ENCODE measurements around the gene CNIH2.

Gene CNIH2

GRCh38 chr11:66311965-66312548, 34.1 kb downstream of the CNIH2 start:
- Histone ChIP-seq H3K14ac (ENCODE audit: low read length) (peak overlapping the region; percentile 19), H3K23ac (ENCODE audit: low read length) (no peak overlapping the region), H3K4me2 (ENCODE audit: low read length) (peak overlapping the region; percentile 76), H4K91ac (ENCODE audit: low read depth, low read length) (peak overlapping the region; percentile 69), H3K9me3 (ENCODE audit: insufficient read depth, low read depth, low read length) (peaks cover 5% of the 10 kb centered on the region), H3K79me2 (ENCODE audit: control insufficient read depth, insufficient read depth, low read length, poor library complexity) (no peaks in the 10 kb centered on the region), H3K4me1 (ENCODE audit: control insufficient read depth in 1 of 2, insufficient read depth in 2 of 2, low read length in 2 of 2) (peaks cover 27 to 31% of the 10 kb centered on the region in 2 experiments), H3K4me3 (ENCODE audit: low read depth, low read length) (peak overlapping the region; percentile 62), H3K4ac (ENCODE audit: low read depth, low read length) (peak overlapping the region; percentile 13), H2BK12ac (ENCODE audit: low read length) (peak overlapping the region; percentile 24), H3K27me3 (ENCODE audit: insufficient read depth, low read length) (no peaks in the 10 kb centered on the region), H2AK5ac (ENCODE audit: low read length) (no peak overlapping the region), H4K8ac (ENCODE audit: low read depth, low read length) (peak overlapping the region; percentile 32), H3K79me1 (ENCODE audit: low read length) (peaks cover 19% of the 10 kb centered on the region), H2AFZ (ENCODE audit: insufficient read depth, low read length, poor library complexity) (peak overlapping the region; percentile 38), H2BK5ac (ENCODE audit: low read depth, low read length, poor library complexity) (no peak overlapping the region), H3K9ac (ENCODE audit: low read length) (no peak overlapping the region), H3K36me3 (ENCODE audit: control insufficient read depth in 1 of 2, insufficient read depth in 2 of 2, low read length in 2 of 2) (no peaks in the 10 kb centered on the region), H3K18ac (ENCODE audit: low read length) (no peak overlapping the region), H2BK120ac (ENCODE audit: insufficient read depth, low read length, poor library complexity) (peak overlapping the region; percentile 26), H3K27ac (ENCODE audit: low read depth, low read length) (peak overlapping the region; percentile 54), H4K12ac (ENCODE audit: low read depth, low read length) (peak overlapping the region; percentile 21)
- peak; percentile 96 to 98 for DNase-seq
- no CpG with 5 or more reads among the region's 44 CpGs for WGBS (ENCODE audit: extremely low coverage, insufficient coverage, insufficient read length)

- Histone ChIP-seq H3K9ac (ENCODE audit: low read length) (no peak overlapping the region), H3K14ac (ENCODE audit: low read length) (peak overlapping the region; percentile 38), H2AK5ac (ENCODE audit: low read length) (no peak overlapping the region), H2BK12ac (ENCODE audit: low read length) (peak overlapping the region; percentile 32), H3K79me1 (ENCODE audit: low read length) (peaks cover 26% of the 10 kb centered on the region), H2BK120ac (ENCODE audit: insufficient read depth, low read length, poor library complexity) (peak overlapping the region; percentile 44), H3K27ac (ENCODE audit: low read depth, low read length) (peak overlapping the region; percentile 88), H3K23ac (ENCODE audit: low read length) (no peak overlapping the region), H4K12ac (ENCODE audit: low read depth, low read length) (peak overlapping the region; percentile 21), H3K18ac (ENCODE audit: low read length) (peak overlapping the region; percentile 73), H3K4ac (ENCODE audit: low read depth, low read length) (peak overlapping the region; percentile 71), H3K27me3 (ENCODE audit: insufficient read depth, low read length) (no peaks in the 10 kb centered on the region), H4K8ac (ENCODE audit: low read depth, low read length) (peak overlapping the region; percentile 52), H2BK5ac (ENCODE audit: low read depth, low read length, poor library complexity) (peak overlapping the region; percentile 63), H3K4me3 (ENCODE audit: low read depth, low read length) (peak overlapping the region; percentile 45), H2AFZ (ENCODE audit: insufficient read depth, low read length, poor library complexity) (peak overlapping the region; percentile 66), H3K9me3 (ENCODE audit: insufficient read depth, low read depth, low read length) (peaks cover 5% of the 10 kb centered on the region), H3K4me2 (ENCODE audit: low read length) (peak overlapping the region; percentile 76), H4K91ac (ENCODE audit: low read depth, low read length) (peak overlapping the region; percentile 90), H3K36me3 (ENCODE audit: control insufficient read depth in 1 of 2, insufficient read depth in 2 of 2, low read length in 2 of 2) (no peaks in the 10 kb centered on the region), H3K4me1 (ENCODE audit: control insufficient read depth in 1 of 2, insufficient read depth in 2 of 2, low read length in 2 of 2) (peaks cover 33 to 38% of the 10 kb centered on the region in 2 experiments), H3K79me2 (ENCODE audit: control insufficient read depth, insufficient read depth, low read length, poor library complexity) (no peaks in the 10 kb centered on the region)
- WGBS (ENCODE audit: extremely low coverage, insufficient coverage, insufficient read length): no CpG with 5 or more reads among the region's 52 CpGs
- peak; percentile 97 to 98 for DNase-seq
These were observed 34.8 kb downstream of the CNIH2 start for GRCh38 chr11:66312549-66313320.

DNA sequence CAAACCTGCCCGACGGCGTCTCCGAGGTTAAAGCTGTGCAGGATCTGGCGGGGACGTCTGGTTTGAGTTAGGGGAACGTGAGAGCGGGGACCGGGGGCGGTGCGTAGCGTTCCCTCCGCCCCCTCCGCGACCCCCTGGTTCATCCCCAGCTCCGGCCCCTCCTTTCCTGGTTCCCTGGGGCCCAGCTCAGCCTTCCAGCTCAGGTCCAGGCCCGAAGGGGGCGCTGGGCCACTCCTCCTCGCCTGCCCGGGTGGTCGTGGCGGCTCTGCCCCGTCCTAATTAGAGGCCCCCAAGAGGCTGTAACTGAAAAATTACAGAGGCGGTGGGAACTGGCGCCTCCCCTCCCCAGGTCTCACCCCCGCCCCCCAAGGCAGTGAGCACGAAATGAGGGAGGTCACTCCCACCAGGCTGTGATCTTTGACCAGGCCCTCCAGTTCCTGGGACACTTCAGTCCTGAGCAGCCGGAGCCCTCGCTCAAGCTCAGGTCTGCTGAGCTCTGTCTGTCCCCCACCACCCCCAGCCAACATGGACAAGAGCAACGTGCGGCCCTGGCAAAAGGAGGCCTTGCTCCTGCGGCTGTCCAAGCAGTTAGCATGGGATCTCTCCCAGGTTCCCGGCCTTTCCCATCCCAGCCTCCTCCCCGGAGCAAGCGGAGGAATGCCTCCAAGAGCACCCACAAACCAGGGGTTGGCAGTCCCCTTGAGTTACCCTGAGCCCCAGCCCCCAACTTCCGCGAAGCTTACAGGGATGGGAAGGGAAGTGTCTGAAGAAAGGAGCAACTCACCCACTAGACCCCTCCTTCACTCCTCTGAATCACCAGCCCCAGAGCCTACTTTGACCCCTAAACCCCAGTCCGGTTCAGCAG, 35.6 kb downstream of the CNIH2 start:
- H2BK5ac ChIP-seq (ENCODE audit: low read depth, low read length, poor library complexity): peak overlapping the region; percentile 63
- H2AK5ac ChIP-seq (ENCODE audit: low read length): peak overlapping the region; percentile 14
- H3K9ac ChIP-seq (ENCODE audit: low read length): peak overlapping the region; percentile 30
- peaks cover 7% of the 10 kb centered on the region for H3K9me3 ChIP-seq (ENCODE audit: insufficient read depth, low read depth, low read length)
- peak overlapping the region; percentile 88 for H3K27ac ChIP-seq (ENCODE audit: low read depth, low read length)
- H3K79me2 ChIP-seq (ENCODE audit: control insufficient read depth, insufficient read depth, low read length, poor library complexity): no peaks in the 10 kb centered on the region
- H2BK120ac ChIP-seq (ENCODE audit: insufficient read depth, low read length, poor library complexity): peak overlapping the region; percentile 57
- peak overlapping the region; percentile 90 for H4K91ac ChIP-seq (ENCODE audit: low read depth, low read length)
- H2AFZ ChIP-seq (ENCODE audit: insufficient read depth, low read length, poor library complexity): peak overlapping the region; percentile 66
- peaks cover 30% of the 10 kb centered on the region for H3K79me1 ChIP-seq (ENCODE audit: low read length)
- H4K12ac ChIP-seq (ENCODE audit: low read depth, low read length): peak overlapping the region; percentile 43
- peak overlapping the region; percentile 25 for H3K4me3 ChIP-seq (ENCODE audit: low read depth, low read length)
- no peaks in the 10 kb centered on the region for H3K27me3 ChIP-seq (ENCODE audit: insufficient read depth, low read length)
- no peaks in the 10 kb centered on the region for H3K36me3 ChIP-seq (ENCODE audit: control insufficient read depth in 1 of 2, insufficient read depth in 2 of 2, low read length in 2 of 2)
- H3K23ac ChIP-seq (ENCODE audit: low read length): no peak overlapping the region
- no CpG with 5 or more reads among the region's 38 CpGs for WGBS (ENCODE audit: extremely low coverage, insufficient coverage, insufficient read length)
- peak overlapping the region; percentile 54 for H3K14ac ChIP-seq (ENCODE audit: low read length)
- peak overlapping the region; percentile 63 for H4K8ac ChIP-seq (ENCODE audit: low read depth, low read length)
- H3K4me2 ChIP-seq (ENCODE audit: low read length): peak overlapping the region; percentile 59
- H3K18ac ChIP-seq (ENCODE audit: low read length): peak overlapping the region; percentile 73
- peaks cover 41 to 46% of the 10 kb centered on the region in 2 experiments for H3K4me1 ChIP-seq (ENCODE audit: control insufficient read depth in 1 of 2, insufficient read depth in 2 of 2, low read length in 2 of 2)
- H2BK12ac ChIP-seq (ENCODE audit: low read length): peak overlapping the region; percentile 32
- no peak for DNase-seq
- peak overlapping the region; percentile 71 for H3K4ac ChIP-seq (ENCODE audit: low read depth, low read length)

DNA sequence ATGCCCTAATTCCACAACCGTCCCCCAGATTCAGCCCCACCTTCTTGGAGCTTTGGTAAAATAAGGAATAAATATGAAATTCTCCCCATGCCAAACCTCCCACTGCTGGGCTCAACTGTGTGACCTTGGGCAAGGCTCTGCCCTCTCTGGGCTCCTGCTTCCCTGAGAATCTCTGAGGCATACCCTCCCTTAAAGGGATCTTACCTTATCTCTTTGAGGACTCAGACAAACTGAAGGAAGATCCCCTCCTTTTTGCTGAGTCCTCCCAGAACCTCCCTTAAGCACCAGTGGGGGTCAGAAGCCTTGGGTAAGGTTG, 36.2 kb downstream of the CNIH2 start:
- peaks cover 7% of the 10 kb centered on the region for H3K9me3 ChIP-seq (ENCODE audit: insufficient read depth, low read depth, low read length)
- peaks cover 45 to 47% of the 10 kb centered on the region in 2 experiments for H3K4me1 ChIP-seq (ENCODE audit: control insufficient read depth in 1 of 2, insufficient read depth in 2 of 2, low read length in 2 of 2)
- no peak overlapping the region for H4K12ac ChIP-seq (ENCODE audit: low read depth, low read length)
- peak overlapping the region; percentile 16 for H2BK12ac ChIP-seq (ENCODE audit: low read length)
- peak overlapping the region; percentile 24 for H3K18ac ChIP-seq (ENCODE audit: low read length)
- H3K4me2 ChIP-seq (ENCODE audit: low read length): peak overlapping the region; percentile 59
- H3K4ac ChIP-seq (ENCODE audit: low read depth, low read length): no peak overlapping the region
- no peak overlapping the region for H4K8ac ChIP-seq (ENCODE audit: low read depth, low read length)
- no peak overlapping the region for H3K14ac ChIP-seq (ENCODE audit: low read length)
- peaks cover 30% of the 10 kb centered on the region for H3K79me1 ChIP-seq (ENCODE audit: low read length)
- WGBS (ENCODE audit: extremely low coverage, insufficient coverage, insufficient read length): no CpG with 5 or more reads among the region's 1 CpG
- peak overlapping the region; percentile 63 for H2BK5ac ChIP-seq (ENCODE audit: low read depth, low read length, poor library complexity)
- H4K91ac ChIP-seq (ENCODE audit: low read depth, low read length): peak overlapping the region; percentile 90
- no peak overlapping the region for H3K4me3 ChIP-seq (ENCODE audit: low read depth, low read length)
- no peak overlapping the region for H3K9ac ChIP-seq (ENCODE audit: low read length)
- no peaks in the 10 kb centered on the region for H3K27me3 ChIP-seq (ENCODE audit: insufficient read depth, low read length)
- peak overlapping the region; percentile 57 for H2BK120ac ChIP-seq (ENCODE audit: insufficient read depth, low read length, poor library complexity)
- H3K79me2 ChIP-seq (ENCODE audit: control insufficient read depth, insufficient read depth, low read length, poor library complexity): no peaks in the 10 kb centered on the region
- H3K27ac ChIP-seq (ENCODE audit: low read depth, low read length): peak overlapping the region; percentile 88
- H3K36me3 ChIP-seq (ENCODE audit: control insufficient read depth in 1 of 2, insufficient read depth in 2 of 2, low read length in 2 of 2): no peaks in the 10 kb centered on the region
- no peak overlapping the region for H3K23ac ChIP-seq (ENCODE audit: low read length)
- no peak overlapping the region for H2AFZ ChIP-seq (ENCODE audit: insufficient read depth, low read length, poor library complexity)
- peak overlapping the region; percentile 14 for H2AK5ac ChIP-seq (ENCODE audit: low read length)
- no peak for DNase-seq

All from trophoblast cell (in vitro differentiated cells and primary cell).